Measurements from ENCODE around the gene LRRC2. TPM values are rescaled to one million over a fixed set of nuclear protein-coding genes. Genes with fewer than 3 reads are reported as not detected.
A peak's percentile ranks its signal among the peaks of the same experiment; 100 is the strongest.

The LRRC2 gene
- total and polyA plus RNA-seq, 9 of the 15 experiments (the other 6 are each of a cell fraction or from before 2014, with no cell fraction given) = 0.01 to 0.04 (median 0.03) TPM; not detected in 5

DNA sequence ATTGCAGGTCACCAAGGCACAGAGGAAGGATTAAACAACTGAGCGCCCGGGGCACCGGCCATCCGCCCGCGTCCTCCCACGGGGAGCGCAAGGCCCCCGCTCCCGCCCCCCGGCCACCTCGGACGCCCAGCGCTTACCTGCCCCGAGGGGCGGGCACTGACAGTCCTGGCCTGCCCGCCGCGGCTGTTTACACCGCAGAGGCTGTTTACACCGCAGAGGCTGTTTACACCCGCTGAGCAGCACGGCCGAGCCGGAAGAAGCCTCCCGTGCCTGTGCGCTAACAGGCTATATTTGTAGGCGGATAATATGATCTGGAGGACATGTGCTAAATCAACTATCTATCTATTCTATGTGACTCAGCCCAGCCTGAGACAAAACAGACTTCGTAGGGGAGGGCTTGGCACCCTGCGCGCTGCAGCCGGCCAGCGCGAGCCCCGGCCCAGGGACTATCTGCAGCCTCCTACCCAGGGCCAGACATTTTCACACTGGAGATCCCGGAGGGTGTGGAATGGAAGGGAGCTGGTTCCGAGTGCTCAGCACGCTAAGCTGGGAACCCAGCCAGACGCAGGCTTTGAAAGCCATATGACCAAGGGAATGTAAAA lies at the start of gene LRRC2 (continued):
- TF ChIP-seq, protein P1, sequence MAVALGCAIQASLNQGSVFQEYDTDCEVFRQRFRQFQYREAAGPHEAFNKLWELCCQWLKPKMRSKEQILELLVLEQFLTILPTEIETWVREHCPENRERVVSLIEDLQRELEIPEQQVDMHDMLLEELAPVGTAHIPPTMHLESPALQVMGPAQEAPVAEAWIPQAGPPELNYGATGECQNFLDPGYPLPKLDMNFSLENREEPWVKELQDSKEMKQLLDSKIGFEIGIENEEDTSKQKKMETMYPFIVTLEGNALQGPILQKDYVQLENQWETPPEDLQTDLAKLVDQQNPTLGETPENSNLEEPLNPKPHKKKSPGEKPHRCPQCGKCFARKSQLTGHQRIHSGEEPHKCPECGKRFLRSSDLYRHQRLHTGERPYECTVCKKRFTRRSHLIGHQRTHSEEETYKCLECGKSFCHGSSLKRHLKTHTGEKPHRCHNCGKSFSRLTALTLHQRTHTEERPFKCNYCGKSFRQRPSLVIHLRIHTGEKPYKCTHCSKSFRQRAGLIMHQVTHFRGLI (CRISPR knock-in tag; IDR thresholded peaks at IDR 0.05) = no peak
- no peak for TF ChIP-seq HDAC8 (tag; IDR thresholded peaks at IDR 0.05)
- TF ChIP-seq ZNF431 (CRISPR knock-in tag; IDR thresholded peaks at IDR 0.05) = no peak
- peak in 1 of 2 experiments; percentile 25; a peak in 1 of 4 replicates for TF ChIP-seq FOXA3 (CRISPR knock-in tag; conservative IDR thresholded peaks at IDR 0.05 in 1 of 2, IDR thresholded peaks at IDR 0.05 in 1 of 2)
- TF ChIP-seq MAZ (CRISPR knock-in tag; conservative IDR thresholded peaks at IDR 0.05 in 1 of 2, IDR thresholded peaks at IDR 0.05 in 1 of 2) = peak in 1 of 2 experiments; percentile 52; a peak in 1 of 4 replicates
- 0 out of 2 replicates have a peak, but pooled peaks have one; percentile 12 for TF ChIP-seq GABPA (tag; conservative IDR thresholded peaks at IDR 0.05; ENCODE audit: low read depth)
- TF ChIP-seq HCFC1 (IDR thresholded peaks at IDR 0.05; ENCODE audit: low read depth, low read length) = no peak
- no peak for TF ChIP-seq TCF7 (IDR thresholded peaks at IDR 0.05; ENCODE audit: borderline replicate concordance)
- TF ChIP-seq, protein P2, sequence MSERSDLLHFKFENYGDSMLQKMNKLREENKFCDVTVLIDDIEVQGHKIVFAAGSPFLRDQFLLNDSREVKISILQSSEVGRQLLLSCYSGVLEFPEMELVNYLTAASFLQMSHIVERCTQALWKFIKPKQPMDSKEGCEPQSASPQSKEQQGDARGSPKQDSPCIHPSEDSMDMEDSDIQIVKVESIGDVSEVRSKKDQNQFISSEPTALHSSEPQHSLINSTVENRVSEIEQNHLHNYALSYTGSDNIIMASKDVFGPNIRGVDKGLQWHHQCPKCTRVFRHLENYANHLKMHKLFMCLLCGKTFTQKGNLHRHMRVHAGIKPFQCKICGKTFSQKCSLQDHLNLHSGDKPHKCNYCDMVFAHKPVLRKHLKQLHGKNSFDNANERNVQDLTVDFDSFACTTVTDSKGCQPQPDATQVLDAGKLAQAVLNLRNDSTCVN (CRISPR knock-in tag; IDR thresholded peaks at IDR 0.05) = no peak
- no peak for TF ChIP-seq TAL1 (IDR thresholded peaks at IDR 0.05)
- TF ChIP-seq FOXJ2 (tag; IDR thresholded peaks at IDR 0.05) = peak; percentile 44; the same call in 1 of the 2 replicates
- TF ChIP-seq LARP7 (IDR thresholded peaks at IDR 0.05) = no peak
- no peak for TF ChIP-seq CC2D1A (IDR thresholded peaks at IDR 0.05)
- TF ChIP-seq KLF10 (CRISPR knock-in tag; IDR thresholded peaks at IDR 0.05) = no peak
- TF ChIP-seq, protein P3, sequence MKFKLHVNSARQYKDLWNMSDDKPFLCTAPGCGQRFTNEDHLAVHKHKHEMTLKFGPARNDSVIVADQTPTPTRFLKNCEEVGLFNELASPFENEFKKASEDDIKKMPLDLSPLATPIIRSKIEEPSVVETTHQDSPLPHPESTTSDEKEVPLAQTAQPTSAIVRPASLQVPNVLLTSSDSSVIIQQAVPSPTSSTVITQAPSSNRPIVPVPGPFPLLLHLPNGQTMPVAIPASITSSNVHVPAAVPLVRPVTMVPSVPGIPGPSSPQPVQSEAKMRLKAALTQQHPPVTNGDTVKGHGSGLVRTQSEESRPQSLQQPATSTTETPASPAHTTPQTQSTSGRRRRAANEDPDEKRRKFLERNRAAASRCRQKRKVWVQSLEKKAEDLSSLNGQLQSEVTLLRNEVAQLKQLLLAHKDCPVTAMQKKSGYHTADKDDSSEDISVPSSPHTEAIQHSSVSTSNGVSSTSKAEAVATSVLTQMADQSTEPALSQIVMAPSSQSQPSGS (CRISPR knock-in tag; IDR thresholded peaks at IDR 0.05) = no peak
- TF ChIP-seq HNRNPUL1 (IDR thresholded peaks at IDR 0.05; ENCODE audit: low read length) = no peak
- no peak for TF ChIP-seq FOXM1 (IDR thresholded peaks at IDR 0.05; ENCODE audit: low read depth)
- no peak for TF ChIP-seq FOXM1 (CRISPR knock-in tag; IDR thresholded peaks at IDR 0.05; ENCODE audit: low read depth)
- TF ChIP-seq SMAD4 (CRISPR knock-in tag; conservative IDR thresholded peaks at IDR 0.05) = no peak
- no peak for TF ChIP-seq ZSCAN29 (IDR thresholded peaks at IDR 0.05)
- TF ChIP-seq MBD2 (IDR thresholded peaks at IDR 0.05; ENCODE audit: borderline replicate concordance, low read depth) = no peak
- no peak for TF ChIP-seq XRCC4 (IDR thresholded peaks at IDR 0.05; ENCODE audit: extremely low read depth, insufficient read depth, insufficient read length)
- no peak for TF ChIP-seq CTBP1 (IDR thresholded peaks at IDR 0.05; ENCODE audit: borderline replicate concordance)
- TF ChIP-seq SPI1 (IDR thresholded peaks at IDR 0.05; ENCODE audit: borderline replicate concordance, low read depth, low read length) = no peak
- peak; percentile 69; the same call in 1 of the 2 replicates for TF ChIP-seq HDAC6 (IDR thresholded peaks at IDR 0.05; ENCODE audit: low read depth, low read length)
- no peak for TF ChIP-seq TAF15 (IDR thresholded peaks at IDR 0.05; ENCODE audit: low read depth, low read length)
- TF ChIP-seq PHB (CRISPR knock-in tag; IDR thresholded peaks at IDR 0.05) = no peak
- no peak for TF ChIP-seq ZNF282 (CRISPR knock-in tag; IDR thresholded peaks at IDR 0.05)
- no peak for TF ChIP-seq POLR2AphosphoS5 (IDR thresholded peaks at IDR 0.05; ENCODE audit: control insufficient read depth, insufficient read depth, low read depth, low read length)
